Natural killer cell (primary cell): ENCODE measurements around the gene DDX54. TPM values are rescaled to one million over a fixed set of nuclear protein-coding genes. Genes with fewer than 3 reads are reported as not detected.

Experiments used
- ATAC-seq, 3 donors: fragments of 150-1000 bp in 2 of 3; fragments of 200-7000 bp in 1 of 3; cut with Tn5 transposase; 1 replicate in 1 of 3; 2 replicates in 2 of 3; pipeline ENCODE4 v1.10.0; 2021; ENCODE audit warnings: mild to moderate bottlenecking in 2 of 3, moderate library complexity in 2 of 3
- DNase-seq, 2 donors: peaks; one replicate each; pipeline versions ENCODE4 v3.0.0 to v3.0.0-alpha.2; 2013 to 2021; ENCODE audit warnings: mixed read lengths in 1 of 2
- H3K27ac ChIP-seq: one replicate; pipeline ENCODE4 v1.5.1; 2013; ENCODE audit warnings: mild to moderate bottlenecking, low read length
- H3K27me3 ChIP-seq: one replicate; pipeline ENCODE4 v1.6.1; 2013; ENCODE audit warnings: low read length; ENCODE audit not compliant: control insufficient read depth, insufficient read depth
- H3K36me3 ChIP-seq: one replicate; pipeline ENCODE4 v1.6.1; 2013; ENCODE audit warnings: low read length; ENCODE audit not compliant: control insufficient read depth, insufficient read depth
- H3K4me1 ChIP-seq: one replicate; pipeline ENCODE4 v1.6.1; 2013; ENCODE audit warnings: low read length; ENCODE audit not compliant: control insufficient read depth, insufficient read depth
- H3K4me3 ChIP-seq: one replicate; pipeline ENCODE4 v1.5.1; 2013; ENCODE audit warnings: low read length
- H3K9me3 ChIP-seq: one replicate; pipeline ENCODE4 v1.6.1; 2013; ENCODE audit warnings: low read length; ENCODE audit not compliant: control insufficient read depth, insufficient read depth
- H3K27ac Mint-ChIP-seq, 2 donors: one replicate each; pipeline ENCODE4 v1.8.0; 2022; ENCODE audit warnings: mild to moderate bottlenecking in 2 of 2, mixed read lengths in 2 of 2, moderate library complexity in 1 of 2
- H3K27me3 Mint-ChIP-seq, 2 donors: one replicate each; pipeline ENCODE4 v1.8.0; 2022; ENCODE audit warnings: low read depth in 2 of 2, mixed read lengths in 2 of 2
- H3K36me3 Mint-ChIP-seq: one replicate; pipeline ENCODE4 v1.8.0; 2022; ENCODE audit warnings: mixed read lengths
- H3K4me1 Mint-ChIP-seq, 2 donors: one replicate each; pipeline ENCODE4 v1.8.0; 2022; ENCODE audit warnings: mixed read lengths in 2 of 2
- H3K4me3 Mint-ChIP-seq: one replicate; pipeline ENCODE4 v1.8.0; 2022; ENCODE audit warnings: mild to moderate bottlenecking, moderate library complexity, mixed read lengths
- H3K9me3 Mint-ChIP-seq, 2 donors: one replicate each; pipeline ENCODE4 v1.8.0; 2022; ENCODE audit warnings: mixed read lengths in 2 of 2
- CTCF ChIP-seq: fragments of 200-600 bp; IDR thresholded peaks from one replicate; pipeline ENCODE4 v1.8.0; 2022; ENCODE audit warnings: antibody characterized with exemption
- WGBS: methylation state at CpG from one replicate; pipeline ENCODE4 v1.1.7; 2013; ENCODE audit warnings: missing lambda C conversion rate; ENCODE audit not compliant: insufficient coverage; 5-methylcytosine and 5-hydroxymethylcytosine counted together
- intact Hi-C: fragments of 100-400 bp; cut with micrococcal nuclease; formaldehyde crosslinking; loops from one replicate; pipeline ENCODE4 v1.14.2; 2022
- total RNA-seq, 4 donors: library from RNA; stranded (reverse); fragments of 120-200 nt in 1 of 4; gene quantifications; one replicate each; pipeline versions ENCODE4 v1.2.3 to v1.2.4, GENCODE V29; 2013 to 2022

DDX54 gene
- total RNA-seq, 3 donors from 2014 or later (not counting 1 experiment from before 2014, with no cell fraction given): 84.6 to 100 (median 97.1) TPM

GRCh38 chr12:113216027-113216426 lies 30.7 kb upstream of the DDX54 start:
- no peaks in the 10 kb centered on the region for H3K36me3 Mint-ChIP-seq
- DNase-seq (no peak), ATAC-seq (no peak)
- H3K4me3 Mint-ChIP-seq: no peak overlapping the region
- Histone ChIP-seq H3K27me3 (no peaks in the 10 kb centered on the region), H3K4me1 (peaks cover 21% of the 10 kb centered on the region), H3K9me3 (no peaks in the 10 kb centered on the region), H3K36me3 (no peaks in the 10 kb centered on the region), H3K27ac (no peak overlapping the region), H3K4me3 (no peak overlapping the region)
- peaks cover 11 to 20% of the 10 kb centered on the region in 2 donors for H3K4me1 Mint-ChIP-seq
- no peaks in the 10 kb centered on the region for H3K9me3 Mint-ChIP-seq
- TF ChIP-seq CTCF: no peak
- WGBS: 100% methylated on average over 2 of the region's 2 CpGs
- intact Hi-C loops: no loop called here
- H3K27me3 Mint-ChIP-seq: peaks cover 2 to 10% of the 10 kb centered on the region in 2 donors
- no peak overlapping the region for H3K27ac Mint-ChIP-seq

GRCh38 chr12:113214895-113215400 lies 29.7 kb upstream of the DDX54 start:
- peaks cover 25% of the 10 kb centered on the region for H3K4me1 ChIP-seq
- no peaks in the 10 kb centered on the region for H3K27me3 ChIP-seq
- H3K36me3 ChIP-seq: no peaks in the 10 kb centered on the region
- H3K9me3 Mint-ChIP-seq: no peaks in the 10 kb centered on the region
- no peak for TF ChIP-seq CTCF
- WGBS: 14% methylated on average over 3 of the region's 5 CpGs
- intact Hi-C loops: no loop called here
- ATAC-seq (peak in 2 of 3 donors; percentile 20 to 48), DNase-seq (peak in 1 of 2 donors; percentile 19)
- peaks cover 12 to 20% of the 10 kb centered on the region in 2 donors for H3K4me1 Mint-ChIP-seq
- peaks cover 2 to 10% of the 10 kb centered on the region in 2 donors for H3K27me3 Mint-ChIP-seq
- no peak overlapping the region for H3K4me3 Mint-ChIP-seq
- H3K27ac Mint-ChIP-seq: no peak overlapping the region
- no peaks in the 10 kb centered on the region for H3K36me3 Mint-ChIP-seq
- H3K9me3 ChIP-seq: no peaks in the 10 kb centered on the region
- no peak overlapping the region for H3K4me3 ChIP-seq
- no peak overlapping the region for H3K27ac ChIP-seq

- intact Hi-C loops: no loop called here
- Mint-ChIP-seq H3K36me3 (no peaks in the 10 kb centered on the region), H3K27me3 (peaks cover 2 to 10% of the 10 kb centered on the region in 2 donors), H3K27ac (peak overlapping the region; percentile 29 to 43), H3K4me3 (no peak overlapping the region), H3K4me1 (peaks cover 41 to 43% of the 10 kb centered on the region in 2 donors), H3K9me3 (no peaks in the 10 kb centered on the region)
- ATAC-seq (no peak), DNase-seq (no peak)
- WGBS: 82% methylated on average over 4 of the region's 6 CpGs
- Histone ChIP-seq H3K27me3 (no peaks in the 10 kb centered on the region), H3K9me3 (no peaks in the 10 kb centered on the region), H3K4me1 (peaks cover 49% of the 10 kb centered on the region), H3K27ac (no peak overlapping the region), H3K4me3 (no peak overlapping the region), H3K36me3 (no peaks in the 10 kb centered on the region)
- TF ChIP-seq CTCF: no peak
Observed at GRCh38 chr12:113211160-113211559, 25.9 kb upstream of the DDX54 start.
